Transverse colon (tissue), 4 donors: ENCODE measurements around the gene SMCO2. TPM values are rescaled to one million over a fixed set of nuclear protein-coding genes. Genes with fewer than 3 reads are reported as not detected.

Source experiments
- DNase-seq: peaks from one replicate; pipeline ENCODE4 v3.0.0-alpha.2; 2019
- H3K27ac ChIP-seq, 4 donors: fragments of 200-600 bp; sonication (generic); 2 replicates each; pipeline ENCODE4 v1.5.1; 2016 to 2018; ENCODE audit warnings: inconsistent platforms in 4 of 4
- H3K27me3 ChIP-seq: fragments of 200-600 bp; sonication (generic); 2 replicates; pipeline ENCODE4 v1.5.1; 2017; ENCODE audit warnings: inconsistent platforms
- H3K36me3 ChIP-seq, 4 donors: fragments of 200-600 bp; sonication (generic); 2 replicates each; pipeline ENCODE4 v1.5.1; 2017 to 2019; ENCODE audit warnings: inconsistent platforms in 4 of 4
- H3K4me1 ChIP-seq, 4 donors: fragments of 200-600 bp; sonication (generic); 2 replicates each; pipeline ENCODE4 v1.5.1; 2017 to 2020; ENCODE audit warnings: inconsistent platforms in 4 of 4
- H3K4me3 ChIP-seq, 4 donors: fragments of 200-600 bp; sonication (generic); 1 replicate in 1 of 4; 2 replicates in 3 of 4; pipeline versions ENCODE4 v1.5.1 to v1.6.1; 2017 to 2019; ENCODE audit warnings: inconsistent platforms in 4 of 4
- H3K9me3 ChIP-seq, 2 donors: fragments of 200-600 bp; sonication (generic); 2 replicates each; pipeline ENCODE4 v1.5.1; 2017 to 2019; ENCODE audit warnings: inconsistent platforms in 2 of 2
- EP300 ChIP-seq: sonication (generic); formaldehyde crosslinking; IDR thresholded peaks from one replicate; pipeline ENCODE4 v1.6.1; 2017; ENCODE audit warnings: antibody characterized with exemption, low read depth
- POLR2A ChIP-seq: fragments of 450-650 bp; IDR thresholded peaks from one replicate; pipeline ENCODE4 v1.6.1; 2016; ENCODE audit warnings: antibody characterized with exemption, mild to moderate bottlenecking, moderate library complexity
- POLR2AphosphoS5 ChIP-seq, 3 donors: sonication (generic); formaldehyde crosslinking; IDR thresholded peaks; one replicate each; pipeline ENCODE4 v1.6.1; 2016; ENCODE audit warnings: antibody characterized with exemption in 3 of 3
- WGBS, 2 donors: methylation state at CpG; one replicate each; pipeline ENCODE4 v1.1.5; 2018; ENCODE audit warnings: low coverage in 1 of 2; 5-methylcytosine and 5-hydroxymethylcytosine counted together
- in situ Hi-C, 4 donors: fragments of 200-750 bp; cut with MboI; loops; one replicate each; pipeline versions ENCODE4 v1.15.0 to v1.15.1; 2017; ENCODE audit warnings: low sequenced_read_pairs in 3 of 4, low pct_ligation_motif_present in 1 of 4, low pct_unique_long_range_greater_than_20kb in 1 of 4
- intact Hi-C: fragments of 100-400 bp; cut with DNase I; formaldehyde crosslinking; loops from one replicate; pipeline ENCODE4 v1.15.1; 2023; ENCODE audit warnings: low total_unique reads
- total RNA-seq, 4 donors: library from RNA; depleted of rRNA; stranded (reverse); fragments of >200 nt; gene quantifications; one replicate each; pipeline ENCODE4 v1.1.0, GENCODE V29; 2016
- TF ChIP-seq, protein P1 (sequence below), 5 experiments: fragments of 200-600 bp in 3 of 5; fragments of 450-650 bp in 2 of 5; sonication (generic) in 3 of 5; IDR thresholded peaks; 1 replicate in 2 of 5; 2 replicates in 3 of 5; pipeline ENCODE4 v1.5.1; 2016 to 2017; ENCODE audit warnings: antibody characterized with exemption in 5 of 5, inconsistent platforms in 3 of 5, mild to moderate bottlenecking in 2 of 5, moderate library complexity in 1 of 5

The SMCO2 gene
- total RNA-seq, 4 donors from 2014 or later = not detected

DNA sequence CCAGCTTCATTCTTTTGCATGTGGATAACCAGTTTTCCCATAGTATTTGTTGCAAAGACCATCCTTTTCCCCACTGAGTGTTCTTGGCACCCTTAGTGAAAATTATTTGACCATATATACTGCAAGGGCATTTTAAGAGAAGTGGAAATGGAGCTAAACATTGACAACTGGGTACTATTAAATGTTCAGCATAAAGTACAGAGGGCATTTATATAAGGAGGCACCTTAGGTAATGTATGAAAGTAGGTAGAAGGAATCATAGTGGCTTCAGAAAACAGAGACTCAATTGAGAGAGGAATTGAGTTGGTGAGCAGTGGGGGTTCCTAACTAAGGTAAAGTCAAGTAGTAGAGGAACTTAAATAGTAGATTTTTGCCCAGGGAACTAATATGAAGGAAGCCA is 34.5 kb upstream of the SMCO2 start:
- H3K36me3 ChIP-seq = no peaks in the 10 kb centered on the region
- no peaks in the 10 kb centered on the region for H3K9me3 ChIP-seq
- no peak for DNase-seq
- no peaks in the 10 kb centered on the region for H3K27me3 ChIP-seq
- intact Hi-C loops = no loop called here
- no peak overlapping the region for H3K4me3 ChIP-seq
- TF ChIP-seq POLR2A = no peak
- in situ Hi-C loops = no loop called here
- H3K4me1 ChIP-seq = peaks cover 0 to 5% (median 0%) of the 10 kb centered on the region in 4 donors
- no peak overlapping the region for H3K27ac ChIP-seq

DNA sequence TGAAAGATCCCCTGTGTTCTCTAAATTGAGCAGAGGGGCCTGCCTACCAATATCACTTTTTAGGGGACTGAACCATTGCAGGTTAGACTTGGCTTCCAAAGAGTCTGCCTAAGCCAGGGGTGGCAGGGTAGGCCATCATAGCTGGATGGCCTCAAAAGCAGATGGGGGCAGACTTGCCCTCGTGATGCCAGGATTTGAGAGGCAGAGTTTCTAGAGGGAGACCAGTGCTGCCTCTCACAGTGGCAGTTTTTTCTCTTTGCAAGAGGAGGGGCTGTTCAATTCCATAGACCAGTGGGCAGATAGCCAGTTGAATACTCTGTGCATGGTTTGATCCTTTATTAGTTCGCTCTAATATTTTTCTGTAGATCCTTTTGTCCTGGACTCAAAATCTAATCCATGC is 23.8 kb upstream of the SMCO2 start:
- intact Hi-C loops (no loop called here), in situ Hi-C loops (no loop called here)
- TF ChIP-seq EP300 (no peak), POLR2AphosphoS5 (IDR thresholded peaks at IDR 0.05) (no peak), POLR2A (no peak)
- TF ChIP-seq, protein P1, sequence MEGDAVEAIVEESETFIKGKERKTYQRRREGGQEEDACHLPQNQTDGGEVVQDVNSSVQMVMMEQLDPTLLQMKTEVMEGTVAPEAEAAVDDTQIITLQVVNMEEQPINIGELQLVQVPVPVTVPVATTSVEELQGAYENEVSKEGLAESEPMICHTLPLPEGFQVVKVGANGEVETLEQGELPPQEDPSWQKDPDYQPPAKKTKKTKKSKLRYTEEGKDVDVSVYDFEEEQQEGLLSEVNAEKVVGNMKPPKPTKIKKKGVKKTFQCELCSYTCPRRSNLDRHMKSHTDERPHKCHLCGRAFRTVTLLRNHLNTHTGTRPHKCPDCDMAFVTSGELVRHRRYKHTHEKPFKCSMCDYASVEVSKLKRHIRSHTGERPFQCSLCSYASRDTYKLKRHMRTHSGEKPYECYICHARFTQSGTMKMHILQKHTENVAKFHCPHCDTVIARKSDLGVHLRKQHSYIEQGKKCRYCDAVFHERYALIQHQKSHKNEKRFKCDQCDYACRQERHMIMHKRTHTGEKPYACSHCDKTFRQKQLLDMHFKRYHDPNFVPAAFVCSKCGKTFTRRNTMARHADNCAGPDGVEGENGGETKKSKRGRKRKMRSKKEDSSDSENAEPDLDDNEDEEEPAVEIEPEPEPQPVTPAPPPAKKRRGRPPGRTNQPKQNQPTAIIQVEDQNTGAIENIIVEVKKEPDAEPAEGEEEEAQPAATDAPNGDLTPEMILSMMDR (IDR thresholded peaks at IDR 0.05) = no peak
- no peak overlapping the region for H3K27ac ChIP-seq
- H3K4me3 ChIP-seq = no peak overlapping the region
- peaks cover 0 to 6% (median 0%) of the 10 kb centered on the region in 4 donors for H3K4me1 ChIP-seq
- H3K36me3 ChIP-seq = no peaks in the 10 kb centered on the region
- H3K27me3 ChIP-seq = no peaks in the 10 kb centered on the region
- no peaks in the 10 kb centered on the region for H3K9me3 ChIP-seq
- WGBS, 2 donors = 97 to 100% methylated on average over 1 to 2 of the region's 2 CpGs
- no peak for DNase-seq

DNA sequence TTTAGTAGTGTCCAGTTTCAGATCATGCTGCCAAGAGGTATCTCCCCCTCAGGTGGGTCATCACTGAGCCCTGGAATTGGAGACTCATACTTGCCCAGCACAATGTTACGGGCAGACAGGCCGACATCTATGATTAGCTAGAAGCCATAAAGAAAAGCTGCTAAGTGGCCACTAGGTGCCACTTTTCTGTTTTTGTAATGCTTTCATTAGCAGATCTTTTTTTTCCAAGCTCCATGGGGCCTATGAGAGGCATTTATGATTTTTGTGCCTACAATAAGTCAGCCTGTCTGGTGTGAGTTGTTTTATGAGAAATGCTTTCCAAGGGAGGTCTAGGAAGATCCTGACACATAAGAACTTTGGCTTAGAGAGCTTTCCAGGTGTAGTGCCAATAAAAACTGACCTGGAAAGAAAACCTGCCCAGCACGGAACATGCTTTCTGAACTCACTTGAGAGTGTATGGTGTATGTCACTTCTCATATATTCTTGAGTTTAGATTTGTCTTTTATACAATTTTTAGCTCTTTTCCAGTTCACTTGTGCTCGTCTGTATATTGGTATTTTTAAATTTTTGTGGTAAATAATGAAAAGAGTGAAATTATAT is 21.8 kb upstream of the SMCO2 start:
- DNase-seq = no peak
- in situ Hi-C loops = loop anchor here in 1 of 4 donors (25.0 kb wide), 1 partner anchor 238 kb away; no protein-coding TSS in a partner anchor

DNA sequence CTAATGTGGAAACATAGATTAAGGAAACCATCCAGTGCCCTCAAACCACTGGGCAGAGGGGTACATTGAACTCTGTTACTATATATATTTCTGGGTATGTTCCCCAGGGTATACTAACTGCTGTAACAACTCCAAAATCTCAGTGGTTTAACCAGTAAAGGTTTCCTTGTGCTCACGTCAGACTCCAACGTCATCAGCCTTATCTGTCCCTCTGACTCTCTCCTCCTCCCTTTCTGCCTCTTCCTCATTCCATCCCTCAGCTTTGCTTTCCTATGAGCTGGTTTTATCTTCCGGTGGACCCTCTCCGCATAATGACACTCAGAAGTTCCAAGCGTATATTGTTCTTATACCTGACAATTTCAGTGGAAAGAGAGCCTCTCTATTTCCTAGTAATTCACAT is 21.2 kb upstream of the SMCO2 start:
- H3K9me3 ChIP-seq = no peaks in the 10 kb centered on the region
- no peaks in the 10 kb centered on the region for H3K36me3 ChIP-seq
- intact Hi-C loops (loop anchor here (1.0 kb wide), 1 partner anchor 26 kb away; no protein-coding TSS in a partner anchor), in situ Hi-C loops (loop anchor here in 1 of 4 donors (25.0 kb wide), 1 partner anchor 237 kb away; no protein-coding TSS in a partner anchor)
- DNase-seq = no peak
- no peak overlapping the region for H3K4me3 ChIP-seq
- TF ChIP-seq EP300 (no peak), POLR2A (no peak), POLR2AphosphoS5 (IDR thresholded peaks at IDR 0.05) (no peak)
- TF ChIP-seq, protein P1 (IDR thresholded peaks at IDR 0.05) = no peak
- H3K27ac ChIP-seq = no peak overlapping the region
- 89% methylated on average over 5 of the region's 5 CpGs for WGBS, 2 donors
- H3K27me3 ChIP-seq = no peaks in the 10 kb centered on the region
- H3K4me1 ChIP-seq = peaks cover 0 to 6% (median 0%) of the 10 kb centered on the region in 4 donors

More for the DNA sequence above, 21.8 kb upstream of the SMCO2 start:
- no peak overlapping the region for H3K4me3 ChIP-seq
- no peaks in the 10 kb centered on the region for H3K9me3 ChIP-seq
- no peaks in the 10 kb centered on the region for H3K36me3 ChIP-seq
- no peak for TF ChIP-seq POLR2A
- TF ChIP-seq, protein P1 (IDR thresholded peaks at IDR 0.05) = peak; percentile 32 to 66 (median 49)
- no peaks in the 10 kb centered on the region for H3K27me3 ChIP-seq
- intact Hi-C loops = loop anchor here (1.0 kb wide), 1 partner anchor 27 kb away; no protein-coding TSS in a partner anchor
- H3K4me1 ChIP-seq = peaks cover 0 to 6% (median 0%) of the 10 kb centered on the region in 4 donors
- 72 to 86% methylated on average over 2 to 4 of the region's 4 CpGs for WGBS, 2 donors
- H3K27ac ChIP-seq = no peak overlapping the region
